DMS 273 treated with DMSO at 0.1 percent for 48 hours (cell line): ENCODE results near the gene SIGLEC14.
A peak's percentile ranks its signal among the peaks of the same experiment; 100 is the strongest.

Experiments used
- DNase-seq: peaks from one replicate; lab custom pipeline; 2025; lab: John Stamatoyannopoulos, UW

SIGLEC14 gene

GRCh38 chr19:51614789-51615188 is 31.8 kb downstream of the SIGLEC14 start:
- no peak for DNase-seq

DNA sequence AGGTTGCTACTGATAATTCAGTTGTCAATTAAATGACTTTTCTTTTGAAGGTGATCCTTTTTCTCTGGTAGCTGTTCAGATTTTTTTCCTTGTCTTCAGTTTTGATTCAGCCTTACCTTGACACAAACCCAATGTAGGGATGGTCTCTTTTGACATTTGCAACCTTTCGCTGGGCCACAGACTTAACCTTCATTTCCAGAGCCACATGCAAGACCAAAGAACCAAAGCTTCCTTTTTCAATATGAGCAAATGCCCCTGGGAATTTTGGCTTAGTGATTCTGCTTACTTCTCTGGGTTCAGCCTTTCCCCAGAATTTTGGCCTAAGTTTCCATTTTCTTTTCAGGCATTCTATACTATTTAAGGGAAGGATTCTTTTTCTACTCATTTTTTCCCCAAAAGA is 36.0 kb downstream of the SIGLEC14 start:
- DNase-seq, result no peak

DNA sequence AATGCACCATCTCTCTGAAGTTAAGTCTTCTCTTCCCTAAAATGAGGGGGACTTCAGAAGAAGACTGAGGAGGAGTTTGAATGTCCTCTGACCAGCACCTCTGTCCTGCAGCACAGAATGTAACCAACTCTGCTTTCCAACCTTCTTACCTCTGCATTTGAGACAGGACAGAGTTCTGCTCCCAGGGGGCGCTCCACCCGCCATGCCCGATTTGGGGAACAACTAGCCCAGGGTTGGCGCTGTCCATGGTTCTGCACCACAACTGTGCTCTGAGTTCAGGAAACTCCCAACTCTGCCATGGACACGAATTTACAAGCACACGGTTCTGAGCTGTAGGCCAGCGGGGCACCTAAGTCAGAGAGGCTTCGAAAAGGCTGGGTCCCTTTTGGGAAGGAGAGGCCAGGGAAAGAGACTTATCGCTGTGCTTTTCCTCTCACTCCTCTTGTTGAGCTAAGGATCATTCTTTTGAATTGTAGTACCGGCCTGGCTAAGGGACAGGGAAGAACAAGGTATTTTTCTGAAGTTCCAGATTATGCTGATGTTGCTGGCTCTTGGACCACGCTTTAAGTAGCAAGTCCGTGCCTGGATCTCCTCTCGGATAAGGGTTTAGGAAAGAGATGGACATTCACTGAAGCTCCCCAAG is 38.6 kb downstream of the SIGLEC14 start:
- DNase-seq, result no peak

- DNase-seq, result no peak
These were observed 39.5 kb downstream of the SIGLEC14 start for GRCh38 chr19:51607077-51607476.

GRCh38 chr19:51602189-51602854 is 44.3 kb downstream of the SIGLEC14 start:
- DNase-seq, result no peak

GRCh38 chr19:51600940-51601580 is 45.6 kb downstream of the SIGLEC14 start:
- DNase-seq, result no peak

- no peak for DNase-seq
These were observed 47.5 kb downstream of the SIGLEC14 start for GRCh38 chr19:51599084-51599483.

DNA sequence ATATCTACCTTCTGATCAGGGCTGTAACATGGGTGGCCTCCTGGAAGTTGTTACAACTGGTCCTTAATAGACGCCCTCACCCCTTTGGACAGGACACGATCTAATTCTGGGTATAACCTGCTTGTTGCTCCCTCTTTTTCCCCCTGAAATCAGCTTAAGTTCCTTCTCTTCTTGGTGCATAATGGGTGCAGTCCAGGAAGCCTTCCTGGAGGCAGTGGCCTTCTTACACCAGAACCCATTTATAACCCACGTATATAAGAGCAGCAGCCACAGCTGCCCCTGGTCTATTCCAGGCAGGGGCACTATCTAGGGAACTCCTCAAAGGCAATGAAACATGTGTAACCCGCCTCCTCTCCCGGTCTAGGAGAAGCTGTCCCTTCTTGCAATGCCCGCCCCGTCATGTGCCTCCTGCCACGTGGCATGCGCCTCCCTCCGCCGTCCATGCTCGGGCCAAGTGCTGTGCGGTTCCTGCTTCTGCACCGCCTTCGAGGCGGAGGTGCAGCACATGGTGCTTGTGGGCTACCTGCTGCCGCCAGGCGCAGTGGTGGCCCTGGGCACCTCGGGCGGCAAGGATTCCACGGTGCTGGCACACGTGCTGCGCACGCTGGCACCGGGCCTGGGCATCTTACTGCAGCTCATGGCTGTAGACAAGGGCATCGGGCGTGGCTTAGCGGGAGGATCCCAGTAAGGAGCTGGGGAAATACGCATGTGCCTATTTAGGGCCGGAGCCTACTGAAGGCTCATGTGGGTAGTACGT is 48.3 kb downstream of the SIGLEC14 start:
- no peak for DNase-seq

DNA sequence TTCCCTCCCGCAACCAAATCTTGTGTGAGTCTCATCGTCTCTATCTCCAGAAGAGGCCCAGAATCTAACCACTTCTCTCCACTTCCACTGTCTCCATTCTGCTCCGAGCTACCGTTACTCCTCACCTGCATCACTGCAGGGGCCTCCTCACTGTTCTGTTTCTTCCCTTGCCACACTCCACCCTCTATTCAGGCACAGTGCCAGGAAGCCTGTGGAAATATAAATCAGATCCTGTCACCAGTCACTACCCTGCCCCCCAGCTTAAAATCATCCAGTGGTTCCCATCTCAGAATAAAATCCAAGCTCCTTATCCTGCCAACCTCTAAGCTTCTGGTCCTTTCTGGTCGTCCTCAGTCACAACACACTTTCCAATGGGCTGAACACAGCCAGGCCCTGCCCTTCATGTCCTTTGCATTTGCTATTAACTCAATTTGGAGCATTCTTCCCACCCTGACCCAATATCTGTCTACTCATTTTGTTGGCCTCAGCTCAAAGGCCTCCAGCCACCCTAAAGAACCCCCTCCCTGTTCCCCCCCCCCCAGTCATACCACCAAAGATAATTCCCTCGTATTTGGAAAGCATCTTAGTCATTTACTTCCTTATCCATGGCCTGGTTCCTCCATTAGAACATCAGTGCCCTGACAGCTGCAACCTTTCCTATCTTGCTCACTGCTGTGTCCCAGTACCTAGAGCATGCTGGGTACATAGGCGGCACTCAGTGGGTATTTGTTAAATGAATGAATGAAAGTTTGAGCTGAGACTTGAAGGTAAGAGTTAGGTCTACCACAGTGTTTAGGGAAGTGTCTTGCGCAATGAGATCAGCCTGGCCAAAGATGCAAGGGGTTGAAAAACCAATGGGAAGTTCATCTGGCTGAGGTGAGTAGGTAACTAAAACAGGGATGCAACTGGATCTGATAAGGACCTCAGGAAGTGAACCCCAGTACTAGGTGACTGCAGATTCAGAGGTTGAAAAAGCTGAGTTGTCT is 51.1 kb downstream of the SIGLEC14 start:
- DNase-seq, result no peak

DNA sequence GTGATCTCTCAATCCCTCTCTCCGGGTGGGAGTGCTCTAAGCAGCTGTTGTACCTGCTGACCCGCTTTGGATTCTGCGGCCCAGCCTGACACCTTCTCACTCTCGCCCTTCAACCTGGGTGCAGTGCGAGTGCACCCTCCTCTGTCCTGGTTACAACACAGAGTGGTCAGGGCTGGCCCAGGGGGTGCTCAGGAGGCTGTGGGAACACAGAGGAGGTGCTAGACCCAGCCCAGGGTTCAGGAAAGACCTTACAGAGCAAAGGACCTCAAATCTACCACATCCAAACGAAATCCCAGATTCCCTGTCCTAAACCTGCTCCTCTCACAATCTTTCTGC is 51.9 kb downstream of the SIGLEC14 start:
- no peak for DNase-seq

DNA sequence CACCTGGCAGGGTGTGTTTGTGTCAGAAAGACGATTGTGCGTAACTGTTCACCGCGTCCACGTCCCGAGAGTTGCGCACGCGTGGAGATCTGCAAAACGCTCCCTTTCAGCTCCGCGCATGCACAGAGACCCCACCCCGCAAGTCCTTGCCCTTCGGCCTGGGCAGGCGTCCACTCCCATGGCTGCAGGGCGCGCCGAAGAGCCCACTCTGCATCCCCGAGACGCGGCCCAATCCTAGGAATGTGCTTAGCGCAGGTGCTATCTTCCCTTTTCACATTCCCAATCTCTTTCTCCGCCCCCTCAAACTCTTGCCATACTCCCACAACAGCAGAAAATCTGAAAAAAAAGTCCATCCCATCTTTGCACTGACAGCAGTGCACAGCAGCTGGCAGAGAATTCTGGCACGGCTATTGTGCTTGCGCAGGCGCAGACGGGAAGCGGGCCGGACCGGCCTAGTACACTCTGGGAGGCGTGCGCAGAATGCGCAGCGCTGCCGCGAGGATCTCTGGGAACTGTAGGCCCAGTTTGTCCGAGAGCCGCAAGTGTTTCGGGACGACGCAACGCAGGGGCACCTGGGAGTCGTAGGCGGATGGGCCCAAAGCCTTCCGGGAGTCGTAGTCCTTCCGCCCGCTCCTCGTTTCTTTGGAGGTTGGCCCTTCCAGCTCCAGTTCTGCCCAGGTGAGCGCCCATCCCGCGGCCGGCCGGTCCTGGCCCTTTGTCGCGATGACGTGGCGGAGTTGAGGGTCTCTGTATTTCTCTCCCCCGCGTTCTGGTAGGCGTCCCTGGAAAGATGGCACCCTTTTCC is 52.5 kb downstream of the SIGLEC14 start:
- DNase-seq, result peak; percentile 90

- no peak for DNase-seq
These were observed 53.3 kb downstream of the SIGLEC14 start for GRCh38 chr19:51593138-51593890.
